Smooth muscle cell of the brain vasculature (primary cell): Measurements from ENCODE around the gene DGKB.

Experiments used
- DNase-seq: peaks from one replicate; pipeline ENCODE4 v3.0.0-alpha.2; 2012; ENCODE audit warnings: low read depth, low spot score

The DGKB gene

DNA sequence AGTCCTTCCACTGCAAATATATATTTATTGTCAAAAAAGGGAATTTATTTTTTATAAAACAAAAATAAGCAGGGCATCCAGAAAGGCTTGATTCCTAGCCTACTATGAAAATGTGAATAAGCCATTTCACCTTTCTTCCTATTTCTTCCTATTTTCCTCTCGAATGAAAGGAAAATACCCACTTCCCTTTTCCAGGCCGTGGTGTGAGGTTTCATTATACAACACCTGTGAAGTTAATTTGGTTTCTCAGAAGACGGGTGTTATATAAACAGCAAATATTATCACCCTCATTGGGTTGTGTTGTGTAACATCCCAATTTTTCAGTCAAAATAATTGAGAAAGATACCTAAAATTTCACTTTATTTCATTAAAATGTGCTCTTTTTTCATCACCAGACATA is 214.3 kb downstream of the DGKB start:
- no peak for DNase-seq

DNA sequence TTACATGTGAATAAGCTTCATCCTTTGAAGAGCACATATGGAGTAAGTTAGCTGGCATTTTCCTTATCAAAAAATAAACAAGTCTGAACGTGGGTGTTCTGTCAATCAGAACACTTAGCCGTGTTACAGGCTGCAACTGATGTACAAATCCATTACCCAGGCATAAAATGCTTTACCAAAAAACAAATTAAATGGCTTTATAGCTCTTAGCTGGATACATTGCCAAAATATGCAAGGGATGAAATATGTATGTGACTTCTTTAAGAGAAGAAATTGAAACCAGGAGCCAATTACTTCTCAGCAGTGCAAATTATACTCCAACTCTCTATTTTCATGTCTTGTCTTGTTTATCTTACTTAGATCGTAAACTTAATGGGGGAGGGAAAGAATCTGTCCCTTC is 214.8 kb downstream of the DGKB start:
- no peak for DNase-seq

DNA sequence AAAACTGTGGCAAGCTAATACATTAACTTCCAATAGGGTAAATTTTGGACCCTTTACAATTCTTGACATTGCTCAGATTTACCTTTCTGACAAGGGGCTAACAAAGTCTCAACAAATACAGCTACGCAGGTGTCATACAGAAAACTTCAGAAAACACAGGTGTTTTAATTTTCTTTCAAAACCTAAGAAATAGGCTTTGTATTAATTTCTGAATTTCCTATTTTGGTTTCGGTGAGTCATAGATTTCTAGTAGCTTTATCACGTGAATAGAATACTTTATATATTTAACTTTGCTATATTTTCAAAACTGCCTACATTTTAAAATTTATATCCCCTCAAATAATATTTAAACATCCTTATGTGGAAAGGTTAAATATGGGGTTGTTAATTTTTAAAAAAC is 215.3 kb downstream of the DGKB start:
- DNase-seq = no peak

DNA sequence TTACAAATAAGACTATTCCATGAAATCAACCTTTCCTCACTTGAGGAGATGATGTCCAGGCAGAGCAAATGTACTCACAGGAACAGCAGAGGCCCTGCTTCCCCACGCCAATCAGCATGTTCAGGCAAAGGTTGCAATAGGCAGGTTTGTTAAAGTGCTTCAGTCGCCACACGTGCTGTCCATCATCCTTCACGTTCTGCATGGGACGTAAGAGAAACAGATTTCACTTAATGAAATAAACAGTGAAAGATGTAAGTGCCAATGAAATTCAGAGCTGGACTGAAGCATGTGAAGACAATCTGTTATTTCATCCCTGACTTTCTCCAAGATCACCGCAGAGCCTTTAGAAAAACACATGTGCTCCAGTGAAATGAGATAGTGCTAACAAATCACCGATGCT is 217.4 kb downstream of the DGKB start:
- DNase-seq = no peak

DNA sequence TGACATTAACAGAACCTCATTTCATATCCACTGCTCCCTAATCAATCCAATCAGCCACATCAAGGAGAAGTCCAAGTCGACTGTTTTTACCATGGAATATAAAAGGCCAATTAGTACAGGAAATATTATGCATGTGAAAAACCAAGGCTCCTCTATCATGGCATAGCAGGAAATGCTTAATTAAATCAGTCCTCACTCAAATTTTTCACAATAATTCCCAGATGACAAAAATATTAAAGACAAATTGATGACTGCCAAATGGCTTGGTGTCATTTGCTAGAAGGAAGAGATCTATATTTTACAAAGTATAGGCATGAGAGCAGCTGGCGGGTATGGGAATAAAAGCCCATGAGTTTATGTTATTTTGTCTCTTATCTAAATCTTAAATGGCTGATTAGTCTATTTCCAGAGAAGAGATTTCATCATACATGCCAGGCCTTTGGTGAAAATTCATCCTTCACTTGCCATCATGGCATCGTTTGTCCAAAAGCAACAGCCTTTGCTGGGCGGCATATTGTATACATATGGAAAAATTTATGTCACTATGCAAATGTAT is 219.6 kb downstream of the DGKB start:
- DNase-seq = no peak

DNA sequence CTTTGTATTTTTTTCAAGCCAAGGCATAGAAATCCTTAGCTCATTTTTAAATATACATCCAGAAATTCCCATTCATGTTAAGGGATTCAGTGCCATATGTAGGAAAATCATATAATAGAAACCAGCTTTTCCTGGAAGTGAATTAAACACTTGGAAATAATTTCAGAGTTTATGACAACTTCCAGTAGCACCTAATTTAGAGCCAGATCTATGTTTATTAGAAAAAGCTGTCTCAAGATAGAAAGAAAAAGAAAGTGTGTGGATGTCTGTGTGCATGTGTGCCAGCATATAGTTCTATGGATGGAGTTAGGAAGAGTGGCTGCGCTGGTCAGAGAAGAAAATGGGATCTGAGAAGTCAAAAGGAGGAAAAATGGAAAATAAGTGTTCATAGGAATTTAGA is 225.7 kb downstream of the DGKB start:
- DNase-seq = no peak

DNA sequence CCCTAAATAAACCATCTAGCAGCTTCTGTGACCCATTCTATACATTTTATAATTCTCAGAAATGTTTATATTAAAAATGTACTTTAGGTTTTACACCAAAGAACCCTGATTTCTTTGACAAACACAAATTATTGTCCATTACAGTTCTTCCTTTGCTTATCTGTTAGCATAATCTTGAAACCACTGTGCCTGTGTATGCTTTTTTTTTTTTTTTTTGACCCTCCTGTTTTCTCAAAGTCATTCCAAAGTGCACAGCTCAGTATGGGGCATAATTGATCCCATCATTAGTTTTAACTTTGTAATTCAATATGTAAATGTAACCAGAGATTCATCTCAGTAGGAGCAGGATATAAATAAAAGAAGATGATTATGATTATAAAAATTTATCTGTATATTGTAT is 229.3 kb downstream of the DGKB start:
- no peak for DNase-seq

DNA sequence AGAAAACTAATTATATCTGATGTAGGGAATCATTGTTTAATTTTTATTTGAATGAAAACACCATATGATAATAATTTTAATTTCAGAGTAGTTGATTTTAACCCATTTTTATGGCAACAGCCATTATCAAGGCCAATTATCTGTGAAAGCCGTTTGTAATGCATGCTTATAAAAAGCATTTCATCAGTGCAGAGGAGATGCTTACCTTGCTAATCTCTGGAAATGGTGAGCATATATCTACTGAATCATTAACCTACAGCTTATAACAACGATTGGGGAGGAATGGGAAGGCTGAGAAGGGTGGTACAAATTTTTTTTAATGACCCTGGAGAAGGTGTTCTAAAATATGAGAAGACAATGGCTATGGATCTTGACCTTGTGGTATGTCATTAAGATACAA is 235.6 kb downstream of the DGKB start:
- DNase-seq = no peak

DNA sequence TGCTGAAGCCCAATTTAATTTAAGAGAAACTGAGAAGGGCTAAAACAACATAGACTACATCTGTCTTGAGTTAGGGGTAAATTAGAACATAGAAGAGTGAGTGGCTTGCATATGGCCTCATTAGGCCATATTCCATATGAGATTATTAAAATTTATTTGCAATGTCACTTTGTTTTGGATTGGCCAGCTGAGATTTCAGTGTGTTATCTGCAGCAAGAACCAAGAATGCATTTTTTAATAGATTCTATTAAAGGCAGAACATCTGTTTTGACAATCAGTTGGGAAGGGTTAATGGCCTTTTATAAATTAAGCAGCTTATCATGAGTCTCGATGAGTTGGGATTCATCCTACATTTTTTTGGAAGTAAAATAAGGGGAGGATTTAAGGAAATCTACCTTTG is 236.2 kb downstream of the DGKB start:
- DNase-seq = no peak

GRCh38 chr7:14639801-14640200 is 262.8 kb downstream of the DGKB start:
- no peak for DNase-seq

DNA sequence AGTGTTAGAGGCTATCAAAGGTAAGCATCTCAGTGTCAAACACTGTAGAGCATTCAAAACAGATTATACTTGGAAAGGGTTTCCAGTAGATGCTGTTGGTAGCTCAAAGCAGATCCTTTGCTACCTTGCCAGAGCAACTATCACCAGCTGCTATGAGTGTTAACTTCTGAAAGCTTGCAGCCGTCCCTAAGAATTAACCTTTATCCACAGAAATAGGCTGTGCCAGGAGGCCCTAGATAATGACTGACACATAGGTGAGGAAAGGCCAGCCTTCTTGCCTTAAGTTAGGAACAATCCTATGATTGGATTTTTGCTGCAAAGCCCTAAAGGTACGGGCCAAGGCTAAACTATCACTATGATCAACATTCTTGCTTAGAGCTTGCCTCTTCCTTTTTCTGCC is 263.2 kb downstream of the DGKB start:
- no peak for DNase-seq

DNA sequence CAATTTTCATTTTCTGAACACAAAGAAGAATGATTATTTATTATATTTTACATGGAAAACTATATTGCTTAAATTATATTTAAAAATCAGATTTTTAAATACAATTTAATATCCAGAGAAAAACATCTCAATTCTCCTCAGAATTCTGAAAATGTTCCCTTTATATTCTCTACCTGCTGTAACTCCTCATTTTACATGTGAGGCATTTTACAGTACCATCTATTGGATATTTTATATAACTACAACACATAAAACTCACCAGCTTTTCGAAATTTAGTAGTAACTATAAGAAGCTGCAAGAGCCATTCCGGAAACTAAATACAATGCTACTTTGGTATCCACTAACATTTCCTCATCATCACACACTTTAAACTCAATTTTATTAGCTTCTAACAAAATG is 264.6 kb downstream of the DGKB start:
- DNase-seq = no peak

- no peak for DNase-seq
Measured at GRCh38 chr7:14635955-14636354, 266.6 kb downstream of the DGKB start.

- no peak for DNase-seq
Measured at GRCh38 chr7:14630048-14630447, 272.5 kb downstream of the DGKB start.

- no peak for DNase-seq
Measured at GRCh38 chr7:14628516-14628915, 274.0 kb downstream of the DGKB start.

DNA sequence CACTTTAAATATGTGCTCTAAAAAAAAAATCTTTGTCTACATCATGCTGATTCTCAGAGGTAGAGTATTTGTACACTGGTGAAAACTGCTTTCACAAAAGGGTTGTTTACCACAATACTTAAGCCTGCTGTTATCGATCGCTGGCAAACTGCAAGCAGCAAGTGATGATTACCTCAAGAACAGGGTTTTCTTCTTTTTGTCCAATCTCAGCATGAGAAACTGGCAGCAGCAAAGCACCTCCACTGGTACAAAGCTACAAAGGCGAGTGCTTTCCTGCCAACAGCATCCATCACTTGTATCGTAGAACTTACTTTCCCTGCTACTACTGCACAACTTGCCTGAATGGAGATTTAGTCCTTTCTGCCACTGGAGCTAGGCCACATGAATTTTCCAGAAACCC is 276.5 kb downstream of the DGKB start:
- no peak for DNase-seq

- DNase-seq = no peak
Measured at GRCh38 chr7:14622559-14622958, 280.0 kb downstream of the DGKB start.

GRCh38 chr7:14606101-14606500 is 296.4 kb downstream of the DGKB start:
- DNase-seq = no peak

DNA sequence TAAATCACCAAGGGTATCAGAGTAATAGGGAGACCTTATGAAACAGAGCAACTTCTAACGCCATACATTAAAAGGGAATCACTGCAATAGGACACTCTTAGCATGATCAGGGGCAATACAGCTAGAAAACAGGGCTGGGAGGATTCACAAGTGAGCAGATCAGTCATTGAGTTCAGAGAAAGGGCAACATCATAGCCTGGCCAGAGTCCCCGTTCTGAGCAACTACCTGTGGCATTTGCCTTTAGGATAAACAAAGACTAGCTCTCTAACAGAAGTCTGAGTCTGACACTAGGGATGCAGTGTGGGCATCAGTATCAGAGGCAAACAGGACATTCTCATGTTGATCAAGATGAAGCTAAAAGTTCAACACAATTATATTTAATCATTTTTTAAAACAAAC is 297.9 kb downstream of the DGKB start:
- DNase-seq = no peak

DNA sequence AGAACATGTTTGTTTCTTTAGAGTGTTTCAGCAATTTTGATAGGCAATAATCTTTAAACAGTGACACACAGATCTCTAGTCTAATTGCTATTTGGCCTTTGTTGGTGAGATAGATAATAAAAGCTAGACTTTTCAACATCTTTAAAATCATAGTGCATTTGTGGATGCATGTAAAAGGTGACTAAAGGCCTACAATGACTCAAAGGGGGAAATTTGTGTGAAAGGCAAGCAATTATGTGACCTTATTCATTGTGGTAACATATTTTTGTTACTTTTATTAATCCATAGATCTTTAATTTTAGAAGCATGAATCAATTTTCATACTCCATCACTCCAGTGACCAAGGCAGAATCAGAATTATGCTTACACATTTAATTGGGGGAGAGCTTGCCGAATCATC is 299.7 kb downstream of the DGKB start:
- DNase-seq = no peak

DNA sequence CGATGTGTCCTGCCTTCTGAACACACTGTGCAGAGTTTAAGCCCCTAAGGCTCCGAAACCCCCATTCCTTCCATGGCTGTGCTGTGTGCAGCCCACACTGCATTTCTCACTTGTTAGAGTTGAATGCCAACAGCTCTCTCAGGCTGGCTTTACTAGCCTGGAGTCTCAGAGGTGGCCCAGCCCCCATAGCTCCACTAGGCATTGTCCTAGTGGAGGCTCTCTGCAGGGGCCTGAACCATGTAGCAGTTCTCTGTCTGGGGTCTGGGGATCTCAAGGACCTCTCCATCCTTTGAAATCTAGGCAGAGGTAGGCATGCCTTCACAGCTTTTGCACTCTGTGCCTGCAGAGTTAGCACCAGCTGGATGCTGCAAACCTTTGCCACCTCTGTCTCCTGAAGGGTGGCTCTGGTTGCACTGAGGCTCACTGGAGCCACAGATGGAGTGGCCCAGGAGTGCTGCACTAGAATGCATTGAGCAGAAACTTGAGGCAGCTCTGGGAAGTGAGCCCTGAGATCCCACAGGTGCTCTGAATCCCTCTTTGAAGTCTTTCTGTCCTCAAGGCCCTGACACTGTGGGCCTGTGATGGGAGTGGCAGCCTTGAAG is 301.7 kb downstream of the DGKB start:
- DNase-seq = no peak

- no peak for DNase-seq
Measured at GRCh38 chr7:14598978-14599377, 303.6 kb downstream of the DGKB start.

DNA sequence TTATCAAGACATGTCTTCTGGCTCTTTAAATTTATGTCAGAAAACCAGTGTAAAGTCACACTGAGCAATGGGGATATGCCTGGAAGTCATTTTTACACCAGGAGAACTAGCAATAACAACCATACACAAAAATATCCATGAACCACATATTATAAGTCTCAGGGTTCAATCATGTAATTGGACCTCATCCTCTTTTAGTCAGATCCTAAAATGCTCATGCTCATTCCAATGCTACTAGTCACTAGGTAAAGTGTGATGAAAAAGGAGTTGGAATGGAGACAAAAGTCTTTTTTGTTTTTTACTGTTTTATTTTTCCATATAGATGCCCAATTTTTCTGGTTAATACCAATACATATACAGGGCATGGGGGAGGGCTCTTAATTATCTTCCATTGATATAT is 306.1 kb downstream of the DGKB start:
- no peak for DNase-seq

GRCh38 chr7:14590206-14590605 is 312.3 kb downstream of the DGKB start:
- DNase-seq = no peak
